ENCODE measurements around the gene ALOX15B.

DNA sequence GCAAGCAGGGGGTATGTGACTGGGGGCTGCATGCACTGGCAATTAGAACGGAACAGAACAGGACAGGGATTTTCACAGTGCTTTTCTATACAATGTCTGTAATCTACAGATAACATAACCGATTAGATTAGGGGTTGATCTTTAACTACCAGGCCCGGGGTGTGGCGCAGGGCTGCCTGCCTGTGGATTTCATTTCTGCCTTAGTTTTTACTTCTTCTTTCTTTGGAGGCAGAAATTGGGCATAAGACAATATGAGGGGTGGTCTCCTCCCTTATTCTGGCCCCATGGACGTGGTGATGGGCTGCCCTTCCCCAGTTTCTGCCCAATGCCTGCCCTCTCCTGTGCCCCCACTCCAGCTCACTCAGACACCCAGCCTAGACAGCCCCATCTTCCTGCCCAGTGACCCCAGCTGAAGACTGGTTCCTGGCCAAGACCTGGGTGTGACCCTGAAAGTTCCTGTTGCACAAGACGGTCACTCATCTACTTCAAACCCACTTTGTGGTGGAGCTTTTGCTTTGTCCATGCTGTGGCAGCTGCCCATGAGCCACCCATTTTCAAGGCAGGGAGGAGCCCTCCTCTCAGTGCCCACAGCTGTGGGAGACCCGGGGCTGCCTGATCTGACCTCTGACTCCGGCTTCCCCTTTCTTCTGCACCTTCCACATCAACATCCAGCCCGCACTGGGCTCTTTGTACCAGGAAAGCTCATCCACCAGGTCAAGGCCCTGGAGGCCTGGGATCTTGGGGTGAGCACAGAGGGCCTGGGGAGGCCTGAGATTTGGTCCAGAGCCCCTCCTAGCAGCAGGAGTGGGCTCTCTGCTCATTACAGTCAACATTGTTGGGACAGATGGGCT is 30.1 kb downstream of the ALOX15B start:
- TF ChIP-seq POLR2A (IDR thresholded peaks at IDR 0.05), result no peak
- TF ChIP-seq, protein P1, sequence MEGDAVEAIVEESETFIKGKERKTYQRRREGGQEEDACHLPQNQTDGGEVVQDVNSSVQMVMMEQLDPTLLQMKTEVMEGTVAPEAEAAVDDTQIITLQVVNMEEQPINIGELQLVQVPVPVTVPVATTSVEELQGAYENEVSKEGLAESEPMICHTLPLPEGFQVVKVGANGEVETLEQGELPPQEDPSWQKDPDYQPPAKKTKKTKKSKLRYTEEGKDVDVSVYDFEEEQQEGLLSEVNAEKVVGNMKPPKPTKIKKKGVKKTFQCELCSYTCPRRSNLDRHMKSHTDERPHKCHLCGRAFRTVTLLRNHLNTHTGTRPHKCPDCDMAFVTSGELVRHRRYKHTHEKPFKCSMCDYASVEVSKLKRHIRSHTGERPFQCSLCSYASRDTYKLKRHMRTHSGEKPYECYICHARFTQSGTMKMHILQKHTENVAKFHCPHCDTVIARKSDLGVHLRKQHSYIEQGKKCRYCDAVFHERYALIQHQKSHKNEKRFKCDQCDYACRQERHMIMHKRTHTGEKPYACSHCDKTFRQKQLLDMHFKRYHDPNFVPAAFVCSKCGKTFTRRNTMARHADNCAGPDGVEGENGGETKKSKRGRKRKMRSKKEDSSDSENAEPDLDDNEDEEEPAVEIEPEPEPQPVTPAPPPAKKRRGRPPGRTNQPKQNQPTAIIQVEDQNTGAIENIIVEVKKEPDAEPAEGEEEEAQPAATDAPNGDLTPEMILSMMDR (IDR thresholded peaks at IDR 0.05), result no peak
